IMR-90 (cell line): Measurements from ENCODE around the gene USP12. TPM values are rescaled to one million over a fixed set of nuclear protein-coding genes. Genes with fewer than 3 reads are reported as not detected.

Source experiments
- ATAC-seq: fragments of 200-7000 bp; cut with Tn5 transposase; 2 replicates; pipeline ENCODE4 v1.9.1; 2020; ENCODE audit warnings: low read depth, mild to moderate bottlenecking, moderate library complexity
- BruUV-seq: library from RNA; stranded (reverse); fragments of 400-500 nt; replicated peaks from 2 replicates; lab custom pipeline; 2021; lab: Mats Ljungman, UMichigan
- CTCF ChIA-PET: fragments of 300-600 bp; formaldehyde crosslinking; extraction: SDS; loops from one replicate; lab custom pipeline; 2021; ENCODE audit warnings: antibody characterized with exemption; lab: Yijun Ruan, JAX
- POLR2A ChIA-PET: fragments of 300-600 bp; sonication (Branson Sonifier 250); formaldehyde crosslinking; loops from one replicate; lab custom pipeline; 2022; ENCODE audit warnings: antibody characterized with exemption; ENCODE audit not compliant: unreplicated experiment; lab: Charles Lee
- DNase-seq: peaks from one replicate; pipeline ENCODE4 v3.0.0; 2013
- H2AFZ ChIP-seq: replicated peaks from 2 replicates; pipeline ENCODE3; 2013; ENCODE audit warnings: low read length, mild to moderate bottlenecking; ENCODE audit not compliant: poor library complexity
- H2AK5ac ChIP-seq: 2 replicates; pipeline ENCODE4 v1.6.1; 2013; ENCODE audit warnings: low read depth, low read length, inconsistent platforms
- H2AK9ac ChIP-seq: replicated peaks from 2 replicates; pipeline ENCODE3; 2013; ENCODE audit warnings: mild to moderate bottlenecking, low read depth, low read length, moderate library complexity; ENCODE audit not compliant: poor library complexity
- H2BK120ac ChIP-seq: 2 replicates; pipeline ENCODE4 v1.6.1; 2013; ENCODE audit warnings: low read depth, low read length, inconsistent platforms
- H2BK15ac ChIP-seq: 3 replicates; pipeline ENCODE4 v1.6.1; 2013; ENCODE audit warnings: low read depth, low read length, inconsistent platforms
- H2BK20ac ChIP-seq: 2 replicates; pipeline ENCODE4 v1.6.1; 2013; ENCODE audit warnings: low read depth, mild to moderate bottlenecking, inconsistent platforms, low read length, moderate library complexity
- H2BK5ac ChIP-seq: 2 replicates; pipeline ENCODE4 v1.6.1; 2013; ENCODE audit warnings: mild to moderate bottlenecking, low read depth, low read length, inconsistent platforms; ENCODE audit not compliant: poor library complexity, severe bottlenecking
- H3K14ac ChIP-seq: replicated peaks from 2 replicates; pipeline ENCODE4 v1.6.1; 2013; ENCODE audit warnings: low read depth, low read length, inconsistent platforms
- H3K18ac ChIP-seq: 2 replicates; pipeline ENCODE4 v1.6.1; 2013; ENCODE audit warnings: low read depth, low read length, control low read depth
- H3K23ac ChIP-seq: 2 replicates; pipeline ENCODE4 v1.6.1; 2013; ENCODE audit warnings: low read depth, low read length, inconsistent platforms
- H3K27ac ChIP-seq: 2 replicates; pipeline ENCODE4 v1.5.1; 2013; ENCODE audit warnings: mild to moderate bottlenecking, control low read depth, low read length; ENCODE audit not compliant: insufficient read depth
- H3K27me3 ChIP-seq: 2 replicates; pipeline ENCODE4 v1.6.1; 2013; ENCODE audit warnings: low read length; ENCODE audit not compliant: control insufficient read depth, insufficient read depth
- H3K36me3 ChIP-seq: 2 replicates; pipeline ENCODE4 v1.6.1; 2013; ENCODE audit warnings: low read length, mixed read lengths; ENCODE audit not compliant: control insufficient read depth, insufficient read depth
- H3K4ac ChIP-seq: 2 replicates; pipeline ENCODE4 v1.6.1; 2013; ENCODE audit warnings: low read depth, low read length, inconsistent platforms
- H3K4me1 ChIP-seq: 2 replicates; pipeline ENCODE4 v1.6.1; 2013; ENCODE audit warnings: low read length, mixed read lengths; ENCODE audit not compliant: control insufficient read depth, insufficient read depth
- H3K4me2 ChIP-seq: 2 replicates; pipeline ENCODE4 v1.6.1; 2013; ENCODE audit warnings: low read depth, mild to moderate bottlenecking, control low read depth, low read length, moderate library complexity
- H3K4me3 ChIP-seq: 2 replicates; pipeline ENCODE4 v1.5.1; 2013; ENCODE audit warnings: low read depth, mild to moderate bottlenecking, control low read depth, low read length, moderate library complexity; ENCODE audit not compliant: insufficient read depth
- H3K56ac ChIP-seq: 2 replicates; pipeline ENCODE4 v1.6.1; 2013; ENCODE audit warnings: low read length, inconsistent platforms; ENCODE audit not compliant: insufficient read depth; ENCODE audit errors: extremely low read depth
- H3K79me1 ChIP-seq, 2 experiments: 2 replicates each; pipeline ENCODE4 v1.6.1; 2013; ENCODE audit warnings: low read length in 2 of 2, inconsistent platforms in 1 of 2, low read depth in 1 of 2
- H3K9ac ChIP-seq: 2 replicates; pipeline ENCODE4 v1.6.1; 2013; ENCODE audit warnings: low read depth, low read length, control low read depth
- H3K9me1 ChIP-seq: 2 replicates; pipeline ENCODE4 v1.6.1; 2013; ENCODE audit warnings: low read length, inconsistent platforms; ENCODE audit not compliant: insufficient read depth
- H3K9me3 ChIP-seq: 2 replicates; pipeline ENCODE4 v1.6.1; 2013; ENCODE audit warnings: low read length; ENCODE audit not compliant: control insufficient read depth, insufficient read depth
- H4K20me1 ChIP-seq: 2 replicates; pipeline ENCODE4 v1.6.1; 2013; ENCODE audit warnings: low read length, inconsistent platforms; ENCODE audit not compliant: insufficient read depth
- H4K5ac ChIP-seq: 2 replicates; pipeline ENCODE4 v1.6.1; 2013; ENCODE audit warnings: mild to moderate bottlenecking, low read depth, low read length, control low read depth
- H4K8ac ChIP-seq, 2 experiments: 2 replicates each; pipeline ENCODE4 v1.6.1; 2013; ENCODE audit warnings: low read depth in 2 of 2, low read length in 2 of 2, control low read depth in 1 of 2, inconsistent platforms in 1 of 2
- H4K91ac ChIP-seq: 2 replicates; pipeline ENCODE4 v1.6.1; 2013; ENCODE audit warnings: low read depth, low read length, inconsistent platforms; ENCODE audit not compliant: insufficient read depth
- BHLHE40 ChIP-seq: fragments of 150-350 bp; IDR thresholded peaks from 2 replicates; pipeline ENCODE4 v1.6.1; 2016; ENCODE audit warnings: mild to moderate bottlenecking, low read depth, low read length
- CEBPB ChIP-seq: IDR thresholded peaks from 2 replicates; pipeline ENCODE4 v1.6.1; 2012; ENCODE audit warnings: low read depth, low read length, improper control_type of control experiment
- CHD1 ChIP-seq: IDR thresholded peaks from 2 replicates; pipeline ENCODE4 v1.6.1; 2012; ENCODE audit warnings: low read depth, low read length, improper control_type of control experiment
- CTCF ChIP-seq: conservative IDR thresholded peaks from 2 replicates; pipeline ENCODE4 v1.5.1; 2012; ENCODE audit warnings: mild to moderate bottlenecking, low read depth, low read length, improper control_type of control experiment
- FOS ChIP-seq: fragments of 150-350 bp; IDR thresholded peaks from 2 replicates; pipeline ENCODE4 v1.6.1; 2016; ENCODE audit warnings: low read depth, low read length
- MAFK ChIP-seq: IDR thresholded peaks from 2 replicates; pipeline ENCODE4 v1.6.1; 2012; ENCODE audit warnings: low read depth, low read length, improper control_type of control experiment
- MAZ ChIP-seq: IDR thresholded peaks from 2 replicates; pipeline ENCODE4 v1.6.1; 2012; ENCODE audit warnings: low read depth, mild to moderate bottlenecking, low read length, improper control_type of control experiment, moderate library complexity, borderline replicate concordance
- MXI1 ChIP-seq: IDR thresholded peaks from 2 replicates; pipeline ENCODE4 v1.6.1; 2012; ENCODE audit warnings: low read depth, mild to moderate bottlenecking, low read length, moderate library complexity, borderline replicate concordance
- NFE2L2 ChIP-seq: fragments of 150-350 bp; IDR thresholded peaks from 2 replicates; pipeline ENCODE4 v1.6.1; 2016; ENCODE audit warnings: low read depth, mild to moderate bottlenecking, low read length
- POLR2A ChIP-seq: IDR thresholded peaks from 2 replicates; pipeline ENCODE4 v1.6.1; 2012; ENCODE audit warnings: mild to moderate bottlenecking, low read depth, low read length
- RCOR1 ChIP-seq: IDR thresholded peaks from 2 replicates; pipeline ENCODE4 v1.6.1; 2012; ENCODE audit warnings: mild to moderate bottlenecking, low read length, improper control_type of control experiment; ENCODE audit not compliant: insufficient replicate concordance
- RFX5 ChIP-seq: IDR thresholded peaks from 2 replicates; pipeline ENCODE4 v1.8.0; 2012; ENCODE audit warnings: low read depth, mild to moderate bottlenecking, low read length, moderate library complexity
- SMC3 ChIP-seq: fragments of 150-350 bp; IDR thresholded peaks from 2 replicates; pipeline ENCODE4 v1.6.1; 2016; ENCODE audit warnings: low read depth, mild to moderate bottlenecking, antibody characterized with exemption, low read length, moderate library complexity
- WGBS, 2 experiments: methylation state at CpG; one replicate each; pipeline versions ENCODE4 v1.1.5 to v1.1.7; 2013; ENCODE audit warnings: missing lambda C conversion rate in 2 of 2; ENCODE audit not compliant: insufficient read length in 1 of 2; ENCODE audit errors: extremely low coverage in 2 of 2; 5-methylcytosine and 5-hydroxymethylcytosine counted together
- dilution Hi-C: fragments of 300-500 bp; cut with HindIII; formaldehyde crosslinking; loops from one replicate; pipeline ENCODE4 v1.14.3; 2018; ENCODE audit warnings: low sequenced_read_pairs; ENCODE audit not compliant: unreplicated experiment
- in situ Hi-C: fragments of 300-500 bp; cut with MboI; formaldehyde crosslinking; loops from 3 replicates; pipeline ENCODE4 v1.14.3; 2019; ENCODE audit warnings: low sequenced_read_pairs, inconsistent platforms, mixed read lengths
- intact Hi-C: fragments of 100-400 bp; cut with micrococcal nuclease; formaldehyde crosslinking; loops from 2 replicates; pipeline ENCODE4 v1.10.0; 2022
- polyA plus RNA-seq, 3 experiments: library from polyadenylated mRNA; depleted of rRNA; stranded (reverse); fragments of >200 nt; gene quantifications; 2 replicates each; pipeline ENCODE4 v1.2.3, GENCODE V29; 2012; ENCODE audit warnings: low replicate concordance in 1 of 3
- total RNA-seq: library from RNA; depleted of rRNA; stranded (reverse); fragments of >200 nt; gene quantifications from 2 replicates; pipeline ENCODE4 v1.2.3, GENCODE V29; 2012

USP12 gene
- total and polyA plus RNA-seq, 2 of the 4 experiments (the other 2 are of a cell fraction): 11.8 to 16.5 TPM

GRCh38 chr13:27020415-27020814 lies 151.2 kb downstream of the USP12 start:
- Histone ChIP-seq H2BK120ac (no peak overlapping the region), H3K14ac (no peak overlapping the region; the same call in 1 of the 2 replicates), H4K8ac (no peak overlapping the region), H3K27me3 (no peaks in the 10 kb centered on the region; the same call in 1 of the 2 replicates), H2BK5ac (no peak overlapping the region), H2BK15ac (no peak overlapping the region), H3K9ac (no peak overlapping the region), H3K56ac (no peak overlapping the region), H3K4me1 (peaks cover 20% of the 10 kb centered on the region), H3K23ac (no peak overlapping the region), H2BK20ac (no peak overlapping the region; the same call in 1 of the 2 replicates), H3K9me1 (peaks cover 9% of the 10 kb centered on the region; the same call in 1 of the 2 replicates), H2AK5ac (0 out of 2 replicates have a peak overlapping the region, but pooled peaks have one; percentile 70), H4K20me1 (peaks cover 13% of the 10 kb centered on the region), H3K36me3 (no peaks in the 10 kb centered on the region), H3K18ac (no peak overlapping the region), H3K4me2 (no peak overlapping the region), H3K4me3 (no peak overlapping the region), H2AK9ac (no peak overlapping the region), H3K79me1 (no peaks in the 10 kb centered on the region), H3K27ac (no peak overlapping the region), H2AFZ (no peak overlapping the region), H4K91ac (0 out of 2 replicates have a peak overlapping the region, but pooled peaks have one; percentile 3), H4K5ac (no peak overlapping the region; the same call in 1 of the 2 replicates), H3K9me3 (no peaks in the 10 kb centered on the region), H3K4ac (no peak overlapping the region)
- no TSS peak for BruUV-seq
- CTCF ChIA-PET: no interaction called here
- no CpG with 5 or more reads among the region's 8 CpGs for WGBS, 2 experiments
- DNase-seq (no peak), ATAC-seq (no peak)
- in situ Hi-C loops: no loop called here
- POLR2A ChIA-PET: no interaction called here
- TF ChIP-seq NFE2L2 (no peak), RCOR1 (no peak), RFX5 (no peak), MAFK (no peak), BHLHE40 (no peak), CTCF (no peak), SMC3 (no peak), CHD1 (no peak), CEBPB (no peak), FOS (no peak), MAZ (no peak), MXI1 (no peak), POLR2A (no peak)
- intact Hi-C loops: no loop called here
- dilution Hi-C loops: no loop called here
